OCI-LY3 (cell line): ENCODE results near the gene FBP1.

ENCODE experiments used
- CTCF ChIP-seq: fragments of 200-600, 300-600 bp; sonication (generic); IDR thresholded peaks from 2 replicates; pipeline ENCODE4 v1.5.1; 2014; ENCODE audit warnings: antibody characterized with exemption, low read length, low read depth
- EZH2phosphoT487 ChIP-seq: fragments of 200-600 bp; shearing (Covaris generic); IDR thresholded peaks from 2 replicates; pipeline ENCODE4 v1.6.1; 2018; ENCODE audit warnings: antibody characterized with exemption, mixed run types, low read depth

DNA sequence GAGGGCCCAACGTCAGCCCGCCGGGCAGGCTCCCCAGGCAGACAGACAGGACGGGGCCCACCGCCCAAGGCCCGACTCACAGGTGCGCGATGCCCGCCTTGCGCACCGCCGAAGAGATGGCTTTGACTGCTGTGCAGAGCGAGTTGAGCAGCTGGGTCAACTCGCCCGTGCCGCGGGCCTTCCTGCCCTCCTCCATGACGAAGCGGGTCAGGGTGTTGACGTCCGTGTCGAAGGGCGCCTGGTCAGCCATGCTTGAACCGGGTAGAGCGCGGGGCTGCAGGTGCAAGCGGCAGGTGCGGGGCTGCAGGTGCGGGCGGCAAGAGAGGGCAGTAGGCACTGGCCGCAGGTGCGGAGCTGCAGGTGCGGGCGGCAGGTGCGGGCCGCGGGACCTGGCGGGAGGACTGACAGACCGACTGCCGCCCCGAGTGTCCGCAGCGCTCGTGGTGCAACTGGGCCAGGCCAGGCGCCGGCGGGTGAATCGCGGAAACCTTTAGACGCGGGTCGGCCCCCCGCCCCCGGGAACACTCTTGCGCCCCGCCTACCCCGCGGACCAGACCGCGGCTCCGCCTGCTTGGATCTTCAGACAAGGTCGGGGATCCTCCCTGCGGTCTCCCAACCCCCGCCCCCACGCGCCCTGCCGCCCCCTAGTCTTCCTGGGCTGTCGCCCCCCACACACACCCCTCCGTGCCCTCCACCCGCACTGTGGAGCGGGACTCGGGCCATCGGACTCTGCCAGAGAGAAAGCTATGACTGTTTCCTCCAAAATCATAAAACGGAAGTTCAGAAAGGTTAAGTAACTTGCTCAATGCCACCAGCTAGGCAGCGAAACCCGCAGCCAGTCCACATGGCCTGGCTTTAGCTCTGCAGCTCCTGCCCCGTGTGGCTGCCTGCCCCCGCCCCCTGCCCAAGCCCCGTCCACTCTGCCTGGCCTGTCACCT, at the start of gene FBP1:
- TF ChIP-seq CTCF (no peak), EZH2phosphoT487 (no peak)
